ENCODE results near the gene FGGY.

The FGGY gene

GRCh38 chr1:59417406-59417805 lies 120.5 kb downstream of the FGGY start:
- DNase-seq = no peak

GRCh38 chr1:59418363-59419144 lies 121.7 kb downstream of the FGGY start:
- DNase-seq = no peak

GRCh38 chr1:59419361-59420140 lies 122.7 kb downstream of the FGGY start:
- no peak for DNase-seq

- no peak for DNase-seq
Observed at GRCh38 chr1:59421232-59421920, 124.5 kb downstream of the FGGY start.

GRCh38 chr1:59422921-59423575 lies 126.2 kb downstream of the FGGY start:
- DNase-seq = no peak

- DNase-seq = no peak
Observed at GRCh38 chr1:59427155-59427554, 130.3 kb downstream of the FGGY start.

GRCh38 chr1:59427784-59428183 lies 130.9 kb downstream of the FGGY start:
- no peak for DNase-seq

- DNase-seq = no peak
Observed at GRCh38 chr1:59428828-59429227, 131.9 kb downstream of the FGGY start.

- no peak for DNase-seq
Observed at GRCh38 chr1:59429656-59430055, 132.8 kb downstream of the FGGY start.

- no peak for DNase-seq
Observed at GRCh38 chr1:59431566-59432294, 134.8 kb downstream of the FGGY start.

GRCh38 chr1:59432531-59433439 lies 135.9 kb downstream of the FGGY start:
- DNase-seq = no peak

GRCh38 chr1:59433440-59433813 lies 136.5 kb downstream of the FGGY start:
- DNase-seq = no peak

GRCh38 chr1:59434336-59434735 lies 137.4 kb downstream of the FGGY start:
- DNase-seq = no peak

- no peak for DNase-seq
Observed at GRCh38 chr1:59436637-59437036, 139.7 kb downstream of the FGGY start.

GRCh38 chr1:59438058-59438560 lies 141.2 kb downstream of the FGGY start:
- DNase-seq = no peak

GRCh38 chr1:59442492-59442891 lies 145.6 kb downstream of the FGGY start:
- DNase-seq = no peak

- DNase-seq = no peak
Observed at GRCh38 chr1:59443310-59443709, 146.4 kb downstream of the FGGY start.

GRCh38 chr1:59444520-59444919 lies 147.6 kb downstream of the FGGY start:
- DNase-seq = no peak

GRCh38 chr1:59445040-59445439 lies 148.1 kb downstream of the FGGY start:
- no peak for DNase-seq

- no peak for DNase-seq
Observed at GRCh38 chr1:59446257-59446901, 149.5 kb downstream of the FGGY start.

- DNase-seq = no peak
Observed at GRCh38 chr1:59452026-59452425, 155.1 kb downstream of the FGGY start.
